ENCODE results near the gene PLCB4. TPM values are rescaled to one million over a fixed set of nuclear protein-coding genes. Genes with fewer than 3 reads are reported as not detected.

The PLCB4 gene
- total and polyA plus RNA-seq, 2 experiments from 2014 or later = 6.5 to 16.1 TPM

GRCh38 chr20:9262653-9263194 lies 193.8 kb downstream of the PLCB4 start:
- Histone ChIP-seq H3K4me3 (no peak overlapping the region), H3K27ac (ENCODE audit: low read depth) (no peak overlapping the region), H3K36me3 (ENCODE audit: insufficient read depth) (no peaks in the 10 kb centered on the region), H3K4me1 (ENCODE audit: insufficient read depth) (no peaks in the 10 kb centered on the region; the same call in 1 of the 2 replicates), H3F3A (replicated peaks; ENCODE audit: low read depth) (no peaks in the 10 kb centered on the region), H2AFZ (no peak overlapping the region), H3K9me2 (ENCODE audit: insufficient read depth) (no peaks in the 10 kb centered on the region), H4K20me1 (replicated peaks; ENCODE audit: insufficient read depth) (no peaks in the 10 kb centered on the region), H3K79me2 (replicated peaks; ENCODE audit: insufficient read depth) (no peaks in the 10 kb centered on the region), H3K27me3 (ENCODE audit: insufficient read depth) (no peaks in the 10 kb centered on the region), H3K4me2 (no peak overlapping the region)
- no peak for ATAC-seq
- Mint-ChIP-seq H3K4me1 (peaks cover 11% of the 10 kb centered on the region), H3K27ac (no peak overlapping the region), H3K9me3 (no peaks in the 10 kb centered on the region), H3K4me3 (no peak overlapping the region), H3K27me3 (ENCODE audit: insufficient read depth, low read depth, poor library complexity) (no peaks in the 10 kb centered on the region), H3K36me3 (ENCODE audit: low read depth) (no peaks in the 10 kb centered on the region)
- TF ChIP-seq ZNF462 (CRISPR knock-in tag; IDR thresholded peaks at IDR 0.05) (no peak), CREB1 (CRISPR knock-in tag; IDR thresholded peaks at IDR 0.05; ENCODE audit: low read depth) (no peak), CTCF (conservative IDR thresholded peaks at IDR 0.05; ENCODE audit: low read depth in 2 of 2) (no peak), ZNF114 (CRISPR knock-in tag; IDR thresholded peaks at IDR 0.05) (no peak), EZH2phosphoT487 (IDR thresholded peaks at IDR 0.05; ENCODE audit: unreplicated experiment) (no peak), JUNB (IDR thresholded peaks at IDR 0.05; ENCODE audit: unreplicated experiment) (no peak), STAT1 (IDR thresholded peaks at IDR 0.05; ENCODE audit: unreplicated experiment) (no peak), EZH2 (IDR thresholded peaks at IDR 0.05; ENCODE audit: low read depth, unreplicated experiment) (no peak), ETS1 (IDR thresholded peaks at IDR 0.05) (no peak), NANOG (IDR thresholded peaks at IDR 0.05; ENCODE audit: borderline replicate concordance) (no peak), REST (IDR thresholded peaks at IDR 0.05; ENCODE audit: unreplicated experiment) (no peak), ZNF331 (CRISPR knock-in tag; IDR thresholded peaks at IDR 0.05; ENCODE audit: low read depth) (no peak), POLR2AphosphoS5 (IDR thresholded peaks at IDR 0.05; ENCODE audit: low read depth) (no peak)
- no peak for DNase-seq (ENCODE audit: low spot score)

All from GM23338 (cell line).